NCI-H748 (cell line): Measurements from ENCODE around the gene PCDHGB5.

ENCODE experiments used
- DNase-seq: peaks from one replicate; lab custom pipeline; 2025; ENCODE audit not compliant: unreplicated experiment; lab: John Stamatoyannopoulos, UW

The PCDHGB5 gene

DNA sequence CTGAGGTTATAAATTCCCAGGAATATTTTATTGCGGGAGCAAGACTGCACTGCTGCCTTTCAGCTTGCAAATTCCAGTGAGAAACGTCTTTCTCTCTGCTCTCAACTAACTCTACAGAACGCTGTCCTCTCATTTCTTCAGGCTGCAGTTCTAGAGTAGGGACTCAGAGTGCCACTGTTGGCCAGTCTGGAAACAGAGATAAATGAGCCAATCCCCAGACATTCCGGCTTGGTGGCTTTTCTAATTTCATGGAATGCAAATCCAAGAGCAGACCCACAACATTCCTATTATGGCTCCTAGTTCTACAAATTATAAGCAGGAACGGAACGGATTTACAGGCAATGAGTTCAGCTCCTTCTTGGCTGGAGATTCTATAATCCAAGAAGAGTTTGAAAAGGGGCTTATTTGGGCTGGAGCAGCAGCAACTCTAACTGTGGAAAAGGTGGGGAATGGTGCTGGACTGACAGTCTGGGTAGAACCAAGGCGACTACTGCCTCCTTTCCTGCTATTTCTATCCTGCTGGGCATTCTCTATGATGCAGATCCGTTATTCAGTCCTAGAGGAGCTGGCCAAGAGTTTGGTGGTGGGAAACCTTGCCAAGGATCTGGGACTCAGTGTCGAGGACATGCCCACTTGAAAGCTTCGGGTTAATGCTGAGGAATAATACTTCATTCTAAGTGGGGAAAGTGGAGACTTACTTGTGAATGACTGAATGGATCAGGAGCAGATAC, 41.8 kb downstream of the PCDHGB5 start:
- DNase-seq, result no peak

DNA sequence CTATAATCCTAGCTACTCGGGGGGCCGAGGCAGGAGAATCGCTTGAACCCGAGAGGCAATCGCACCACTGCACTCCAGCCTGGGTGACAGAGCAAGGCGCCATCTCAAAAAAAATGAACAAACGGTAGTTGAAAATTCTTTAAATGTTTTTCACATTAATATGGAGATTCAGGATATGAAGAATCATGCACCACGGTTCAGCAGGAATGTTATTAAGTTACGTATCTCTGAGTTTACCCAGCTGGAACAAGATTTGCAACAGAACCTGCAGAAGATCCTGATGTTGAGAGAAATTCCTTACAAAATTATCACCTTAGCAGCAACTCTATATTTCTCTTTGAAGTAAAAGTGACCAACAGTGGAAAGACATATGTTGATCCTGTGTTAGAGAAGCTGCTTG, 42.6 kb downstream of the PCDHGB5 start:
- DNase-seq, result no peak

DNA sequence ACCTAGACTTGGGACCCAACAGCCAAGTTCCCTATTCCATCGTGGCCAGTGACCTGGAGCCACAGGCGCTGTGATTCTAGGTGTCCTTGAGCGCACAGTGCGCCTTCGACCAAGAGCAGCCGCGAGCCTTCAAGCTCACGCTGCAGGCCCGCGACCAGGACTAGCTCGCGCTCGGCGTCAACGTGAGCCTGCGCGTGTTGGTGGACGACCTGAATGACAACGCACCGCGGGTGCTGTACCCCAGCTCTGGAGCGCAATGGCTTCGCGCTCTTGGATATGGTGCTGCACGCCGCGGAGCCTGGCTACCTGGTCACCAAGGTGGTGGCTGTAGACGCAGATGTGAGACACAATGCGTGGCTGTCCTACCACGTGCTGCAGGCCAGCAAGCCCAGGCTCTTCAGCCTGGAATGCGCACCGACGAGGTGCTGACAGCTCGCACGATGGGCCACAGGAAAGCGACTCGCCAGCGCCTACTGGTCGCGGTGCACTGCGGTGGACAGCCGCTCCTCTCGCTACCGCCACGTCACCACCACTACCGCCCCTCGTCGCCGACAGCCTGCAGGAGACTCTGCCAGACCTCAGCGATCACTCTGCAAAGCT, 43.9 kb downstream of the PCDHGB5 start:
- DNase-seq, result no peak
